Skin of body (tissue), 2 donors: ENCODE measurements around the gene CDH16. TPM values are rescaled to one million over a fixed set of nuclear protein-coding genes. Genes with fewer than 3 reads are reported as not detected.
"Not testable (repeated sequence)": the region's sequence is repeated elsewhere in the genome, so short reads cannot be mapped to it uniquely, and the experiment has no call there.

Experiments
- DNase-seq: peaks from one replicate; lab custom pipeline; 2025; lab: John Stamatoyannopoulos, UW
- total RNA-seq: library from RNA; depleted of rRNA; stranded (reverse); fragments of >200 nt; gene quantifications from one replicate; pipeline ENCODE4 v1.2.3, GENCODE V29; 2014

CDH16 gene
- total RNA-seq, 1 donor from 2014 or later: not detected

DNA sequence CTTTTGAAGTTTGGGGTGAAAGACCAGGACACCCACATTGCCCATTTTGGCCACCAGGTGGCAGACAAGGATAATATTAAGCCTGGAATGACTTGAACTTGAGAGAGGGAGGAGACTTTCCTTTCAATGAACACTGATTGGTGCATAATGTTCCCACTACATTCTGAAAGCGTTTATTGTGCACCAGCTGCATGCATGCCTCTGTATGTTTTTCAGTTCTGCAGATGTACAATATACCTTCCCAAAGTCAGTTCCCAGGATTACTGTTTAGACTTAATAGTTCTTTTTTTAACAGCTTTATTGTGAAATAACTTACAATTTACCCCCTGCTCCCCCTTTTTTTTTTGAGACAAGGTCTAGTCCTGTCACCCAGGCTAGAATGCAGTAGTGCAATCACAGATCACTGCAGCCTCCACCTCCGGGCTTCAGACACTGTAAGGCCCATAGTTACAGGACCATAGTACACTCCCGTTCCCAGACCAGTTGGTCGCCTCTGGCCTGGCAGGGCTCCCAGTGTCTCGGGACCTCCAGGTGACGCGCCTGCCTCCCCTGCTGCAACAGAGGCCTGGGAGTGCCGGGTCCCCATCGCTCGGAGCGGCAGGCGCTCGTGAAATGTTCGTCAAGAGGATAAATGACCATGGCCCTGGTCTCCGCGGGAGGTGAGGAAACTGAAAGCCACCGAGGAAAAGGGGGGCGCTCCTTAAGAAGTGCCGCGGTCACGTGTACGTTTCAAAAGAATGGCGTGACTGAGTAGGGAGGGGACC, 28.8 kb upstream of the CDH16 start:
- DNase-seq: peak; percentile 69

DNA sequence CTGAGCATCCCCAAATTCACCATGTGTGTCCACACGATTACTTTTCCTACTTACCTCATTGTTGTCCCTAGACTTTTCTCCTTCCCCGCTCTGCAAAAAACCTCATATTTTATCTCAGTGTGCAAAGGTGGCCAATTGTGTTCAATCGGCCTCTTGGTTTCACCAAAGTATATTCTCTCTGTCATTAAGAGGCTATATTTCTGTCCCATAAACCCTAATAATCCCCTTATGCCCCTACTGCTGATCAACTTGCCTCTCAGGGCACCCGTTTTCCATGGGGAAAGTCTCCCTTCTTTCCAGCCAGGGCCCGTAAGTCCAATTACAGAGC, 28.3 kb upstream of the CDH16 start:
- no peak for DNase-seq

DNA sequence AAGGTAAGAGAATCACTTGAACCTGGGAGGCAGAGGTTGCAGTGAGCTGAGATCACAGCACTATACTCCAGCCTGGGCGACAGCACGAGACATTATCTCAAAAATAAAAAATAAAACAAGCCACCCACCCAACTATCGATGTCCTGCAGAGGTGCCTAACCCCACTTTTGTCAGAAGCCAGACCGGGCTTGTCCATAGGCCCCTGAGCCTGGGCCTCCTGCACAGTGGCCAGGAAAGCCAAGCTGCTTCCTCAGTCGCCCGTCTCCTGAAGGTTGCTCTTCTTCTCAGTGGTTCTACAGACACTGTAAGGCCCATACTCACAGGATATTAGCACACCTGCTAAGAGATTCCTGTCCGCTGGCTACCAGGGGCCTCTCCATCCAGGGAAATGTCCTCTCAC, 27.9 kb upstream of the CDH16 start:
- no peak for DNase-seq

DNA sequence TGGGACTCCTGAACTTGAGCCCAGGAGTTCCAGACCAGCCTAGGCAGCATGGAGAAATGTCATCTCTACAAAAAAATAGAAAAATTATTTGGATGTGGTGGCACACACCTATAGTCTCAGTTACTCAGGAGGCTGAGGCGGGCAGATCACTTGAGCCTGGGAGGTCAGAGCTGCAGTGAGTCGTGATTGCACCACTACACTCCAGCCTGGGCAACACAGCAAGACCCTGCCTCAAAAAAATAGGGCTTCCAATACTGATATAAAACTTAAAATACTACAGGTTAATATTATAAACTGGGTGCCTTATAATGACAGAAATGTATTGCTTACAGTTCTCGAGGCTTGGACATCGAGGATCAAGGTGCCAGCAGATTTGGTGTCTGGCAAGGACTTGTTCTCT, 27.3 kb upstream of the CDH16 start:
- DNase-seq: no peak

DNA sequence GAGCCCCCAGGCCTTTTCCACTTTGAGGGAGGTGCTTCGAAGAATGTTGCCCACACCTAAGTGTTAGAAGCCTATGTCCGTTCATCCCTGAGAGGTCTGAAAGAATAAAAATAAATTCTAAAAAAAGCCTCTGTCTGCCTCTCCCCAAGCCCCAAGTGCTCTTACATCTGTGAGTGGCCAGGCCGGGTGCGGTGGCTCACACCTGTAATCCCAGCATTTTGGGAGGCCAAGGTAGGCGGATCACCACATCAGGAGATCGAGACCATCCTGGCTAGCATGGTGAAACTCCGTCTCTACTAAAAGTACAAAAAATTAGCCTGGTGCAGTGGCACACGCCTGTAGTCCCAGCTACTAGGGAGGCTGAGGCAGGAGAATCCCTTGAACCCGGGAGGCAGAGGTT, 26.3 kb upstream of the CDH16 start:
- not testable (repeated sequence) for DNase-seq

DNA sequence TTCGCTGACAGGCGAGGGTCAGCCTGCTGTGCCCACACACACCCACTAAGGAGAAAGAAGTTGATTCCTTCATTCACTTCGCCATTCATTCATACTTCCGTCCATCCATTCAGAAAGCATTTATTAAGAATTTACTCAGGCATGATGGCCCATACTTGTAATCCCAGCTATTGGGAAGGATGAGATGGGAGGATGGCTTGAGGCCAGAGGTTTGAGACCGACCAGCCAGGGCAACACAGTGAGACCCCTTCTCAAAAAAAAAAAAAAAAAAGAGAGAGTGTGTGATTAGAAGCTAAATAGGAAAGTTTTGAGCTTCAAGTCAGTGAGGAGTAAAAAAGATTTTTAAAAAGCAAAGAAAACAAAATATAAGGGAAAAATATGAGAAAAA, 25.4 kb upstream of the CDH16 start:
- DNase-seq: no peak

DNA sequence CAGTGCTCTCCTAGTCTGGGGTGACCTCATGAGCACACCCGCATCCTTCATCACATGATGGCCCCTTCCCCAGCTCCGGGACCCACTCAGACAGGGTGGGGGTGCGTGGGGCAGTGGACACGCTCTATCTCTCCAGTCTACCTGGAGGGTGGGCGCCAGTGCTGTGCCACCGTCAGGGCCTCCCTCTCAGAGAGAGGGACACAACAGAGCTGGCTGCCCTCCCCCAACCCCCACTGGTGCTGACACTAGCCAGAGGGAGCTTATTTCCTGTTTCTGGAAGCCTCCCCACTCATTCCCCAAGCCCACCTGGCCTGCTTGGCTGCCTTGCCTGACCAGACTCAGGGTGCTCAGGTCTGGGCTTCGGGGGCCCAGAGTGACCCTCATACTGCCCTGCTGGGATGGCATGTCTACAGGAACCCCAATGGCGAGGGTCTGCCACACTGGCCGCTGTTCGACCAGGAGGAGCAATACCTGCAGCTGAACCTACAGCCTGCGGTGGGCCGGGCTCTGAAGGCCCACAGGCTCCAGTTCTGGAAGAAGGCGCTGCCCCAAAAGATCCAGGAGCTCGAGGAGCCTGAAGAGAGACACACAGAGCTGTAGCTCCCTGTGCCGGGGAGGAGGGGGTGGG, 24.9 kb upstream of the CDH16 start:
- no peak for DNase-seq

DNA sequence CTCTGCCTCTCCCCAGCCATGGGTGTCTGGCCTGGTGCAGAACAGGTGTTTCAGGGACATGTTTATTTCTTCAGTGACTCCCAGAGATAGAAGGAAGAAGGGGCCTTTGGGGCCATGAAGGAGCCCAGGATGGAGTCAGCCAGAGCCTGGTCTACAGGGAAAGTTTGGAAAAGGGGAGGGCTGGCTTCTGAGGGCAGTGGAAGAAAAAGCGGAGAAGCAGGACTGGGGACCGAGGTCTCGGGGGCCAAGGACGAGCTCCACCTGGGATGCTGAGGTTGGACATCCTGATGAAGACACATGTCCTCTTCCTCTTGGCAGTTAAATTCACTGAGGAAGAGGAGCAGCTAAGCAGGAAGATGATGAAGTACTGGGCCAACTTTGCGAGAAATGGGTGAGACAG, 24.3 kb upstream of the CDH16 start:
- DNase-seq: no peak

DNA sequence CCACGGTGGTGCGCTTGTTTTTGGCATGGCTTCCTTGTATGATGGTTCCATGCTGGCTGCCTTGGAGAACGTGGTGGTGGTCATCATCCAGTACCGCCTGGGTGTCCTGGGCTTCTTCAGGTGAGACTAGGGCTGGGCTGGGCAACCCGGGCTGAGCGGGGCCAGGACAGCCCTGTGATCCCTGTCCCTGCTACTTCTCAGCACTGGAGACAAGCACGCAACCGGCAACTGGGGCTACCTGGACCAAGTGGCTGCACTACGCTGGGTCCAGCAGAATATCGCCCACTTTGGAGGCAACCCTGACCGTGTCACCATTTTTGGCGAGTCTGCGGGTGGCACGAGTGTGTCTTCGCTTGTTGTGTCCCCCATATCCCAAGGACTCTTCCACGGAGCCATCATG, 21.6 kb upstream of the CDH16 start:
- no peak for DNase-seq

DNA sequence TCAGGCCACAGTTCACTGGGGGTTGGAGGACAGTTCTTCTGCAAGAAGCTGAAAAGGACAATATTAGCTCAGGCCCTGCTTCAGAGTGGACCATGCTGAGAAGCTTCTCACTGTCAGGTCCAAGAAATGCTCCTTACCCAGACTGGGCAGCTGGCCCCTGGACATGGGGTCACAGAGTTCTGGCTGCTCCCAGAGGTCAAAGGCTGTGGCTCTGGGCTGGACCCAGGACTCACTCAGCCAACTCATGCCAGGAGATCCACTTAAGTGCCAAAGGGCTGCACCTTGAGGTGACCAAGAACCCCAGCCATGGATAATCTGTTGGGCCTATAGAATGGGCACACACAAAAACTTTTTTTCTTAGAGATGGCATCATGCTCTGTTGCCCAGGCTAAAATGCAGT, 20.7 kb upstream of the CDH16 start:
- DNase-seq: no peak

DNA sequence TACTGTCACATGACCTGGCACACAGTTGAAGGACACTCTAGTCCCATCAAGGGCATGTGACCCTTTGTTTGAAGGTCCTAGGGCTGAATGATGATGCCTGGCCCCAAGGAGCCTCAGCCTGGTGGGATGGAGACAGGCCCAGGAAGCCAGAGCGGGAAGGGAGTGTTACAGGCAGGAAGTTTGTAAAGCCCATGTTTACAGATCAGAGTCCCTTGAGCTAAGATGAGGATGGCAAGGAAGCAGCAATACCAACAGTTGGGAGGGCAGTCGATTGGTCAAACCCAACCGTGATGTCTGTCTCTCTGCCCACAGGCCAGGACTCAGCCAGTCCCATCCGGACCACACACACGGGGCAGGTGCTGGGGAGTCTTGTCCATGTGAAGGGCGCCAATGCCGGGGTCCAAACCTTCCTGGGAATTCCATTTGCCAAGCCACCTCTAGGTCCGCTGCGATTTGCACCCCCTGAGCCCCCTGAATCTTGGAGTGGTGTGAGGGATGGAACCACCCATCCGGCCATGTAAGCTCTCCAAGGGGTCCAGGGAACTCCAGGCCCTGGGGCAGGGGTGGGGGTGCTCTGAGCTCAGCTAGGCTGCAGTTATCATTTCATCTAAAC, 19.1 kb upstream of the CDH16 start:
- no peak for DNase-seq

DNA sequence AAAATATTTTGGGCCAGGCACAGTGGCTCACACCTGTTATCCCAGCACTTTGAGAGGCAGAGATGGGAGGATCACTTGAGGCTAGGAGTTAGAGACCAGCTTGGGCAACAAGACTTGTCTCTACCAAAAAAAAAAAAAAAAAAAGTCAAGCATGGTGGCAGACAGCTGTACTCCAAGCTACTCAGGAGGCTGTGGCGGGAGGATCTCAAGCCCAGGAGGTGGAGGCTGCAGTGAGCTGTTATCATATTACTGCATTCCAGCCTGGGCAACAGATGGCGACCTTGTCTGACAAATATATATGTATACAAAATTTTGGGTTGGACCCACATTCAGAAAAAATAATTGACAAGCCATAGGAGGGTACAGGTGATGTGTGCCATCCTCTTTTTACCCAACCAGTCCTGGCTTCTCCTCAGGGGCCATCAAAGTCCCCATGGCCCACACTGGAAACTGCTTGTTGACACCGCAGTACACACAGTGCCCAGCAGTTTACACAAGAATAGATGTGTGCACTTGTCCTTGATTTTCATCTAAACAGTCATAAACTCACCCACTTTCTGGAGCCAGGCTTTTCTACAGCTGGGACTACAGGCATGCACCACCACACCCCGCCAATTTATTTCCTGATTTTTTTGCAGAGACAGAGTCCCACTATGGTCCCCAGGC, 18.3 kb upstream of the CDH16 start:
- no peak for DNase-seq

DNA sequence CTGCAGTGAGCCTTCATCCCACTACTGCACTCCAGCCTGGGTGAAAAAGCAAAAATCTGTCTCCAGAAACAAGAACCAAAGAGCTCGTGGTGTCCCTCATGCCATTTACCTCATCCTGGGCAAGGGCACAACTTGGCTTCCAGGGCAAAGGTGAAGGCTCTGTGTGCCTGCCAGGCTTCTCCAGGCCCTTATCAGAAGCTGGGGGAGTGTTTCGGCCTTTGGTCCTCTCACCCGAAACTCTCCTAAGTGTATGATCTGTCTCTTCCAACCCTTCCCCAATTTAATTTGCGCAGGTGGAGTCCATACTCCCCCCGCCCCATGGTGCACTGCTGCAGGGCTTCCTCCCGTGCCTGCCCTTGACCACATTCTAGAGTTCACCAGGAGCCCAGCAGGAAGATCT, 17.8 kb upstream of the CDH16 start:
- no peak for DNase-seq

DNA sequence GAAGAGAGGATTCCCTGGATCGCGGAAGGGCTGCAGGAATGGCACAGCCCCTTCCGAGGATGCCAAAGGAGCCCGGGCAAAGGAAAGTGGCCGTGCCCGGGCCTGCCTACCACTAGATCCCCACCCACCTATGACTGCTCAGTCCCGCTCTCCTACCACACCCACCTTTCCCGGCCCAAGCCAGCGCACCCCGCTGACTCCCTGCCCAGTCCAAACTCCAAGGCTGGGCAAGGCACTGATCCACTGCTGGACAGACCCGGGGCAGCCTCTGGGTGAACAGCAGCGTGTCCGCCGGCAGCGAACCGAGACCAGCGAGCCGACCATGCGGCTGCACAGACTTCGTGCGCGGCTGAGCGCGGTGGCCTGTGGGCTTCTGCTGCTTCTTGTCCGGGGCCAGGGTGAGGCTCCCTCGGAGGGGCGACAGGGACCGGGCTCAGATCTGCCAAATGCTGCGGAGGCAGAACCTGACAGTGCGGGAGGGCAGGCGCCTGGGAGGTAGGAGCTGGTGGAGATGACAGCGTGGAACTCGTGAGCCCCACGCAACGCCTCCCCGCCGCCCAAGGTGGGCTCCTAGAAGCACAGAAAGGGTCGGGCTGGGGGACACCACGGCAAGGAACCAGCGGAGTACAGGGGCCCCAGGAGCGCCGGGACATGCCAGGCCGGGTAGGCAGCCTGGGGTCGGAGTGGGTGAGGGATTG, 16.8 kb upstream of the CDH16 start, which contains the start of gene CES2:
Gene CES2, plus strand, starts transcription at position 203 of the 698 bp plus-strand sequence. Its CDS starts 120 bp downstream, at position 323.
- DNase-seq: no peak

DNA sequence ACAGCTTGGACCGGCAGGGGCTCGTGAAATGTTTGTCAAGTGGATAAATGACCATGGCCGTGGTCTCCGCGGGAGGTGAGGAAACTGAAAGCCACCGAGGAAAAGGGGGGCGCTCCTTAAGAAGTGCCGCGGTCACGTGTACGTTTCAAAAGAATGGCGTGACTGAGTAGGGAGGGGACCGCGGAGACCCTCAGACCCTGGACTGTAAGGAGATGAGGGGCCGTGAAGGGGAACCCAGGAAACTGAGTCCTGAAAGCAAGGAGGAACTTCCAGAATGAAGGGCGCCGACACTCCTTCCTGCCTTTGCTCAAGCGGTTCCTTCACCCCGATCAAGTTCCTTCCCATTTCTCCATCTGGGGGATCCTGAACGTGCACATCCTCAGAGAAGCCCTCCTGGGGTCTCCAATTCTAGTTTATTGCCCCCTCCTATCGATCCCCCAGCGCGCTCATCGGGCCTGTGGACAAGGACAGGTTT, 16.2 kb upstream of the CDH16 start:
- not testable (repeated sequence) for DNase-seq

DNA sequence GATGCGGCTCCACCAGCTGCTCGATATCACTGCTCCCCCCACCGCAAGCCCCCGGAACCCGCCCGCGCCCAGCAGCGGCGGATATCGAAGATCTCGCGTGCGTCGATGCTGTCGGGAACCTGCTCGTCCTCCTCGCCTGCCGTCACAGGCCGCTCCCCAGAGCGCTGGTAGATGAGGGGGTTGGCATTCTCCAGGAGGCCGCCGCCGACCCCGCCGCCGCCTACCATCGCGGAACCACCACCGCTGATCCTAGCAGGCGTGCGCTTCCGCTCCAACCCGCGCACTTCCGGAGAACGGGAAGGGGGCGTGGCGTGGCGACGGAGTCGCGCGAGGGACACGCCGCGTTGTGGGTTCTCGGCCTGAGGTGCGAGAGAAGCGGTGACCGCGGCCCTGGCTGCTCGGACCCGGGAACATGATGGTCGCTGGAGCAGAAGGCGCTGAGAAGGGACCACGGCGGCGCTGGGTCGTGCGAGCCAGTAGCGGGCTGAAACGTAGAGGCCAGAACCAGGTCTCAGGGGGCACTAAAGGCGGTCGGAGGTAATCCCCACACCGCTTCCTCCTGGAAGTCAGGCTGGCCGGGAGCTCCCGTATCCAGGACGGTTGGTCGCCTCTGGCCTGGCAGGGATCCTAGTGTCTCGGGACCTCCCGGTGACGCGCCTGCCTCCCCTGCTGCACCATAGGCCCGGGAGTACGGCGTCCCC, 15.6 kb upstream of the CDH16 start, which contains the start of gene CIAO2B:
Gene CIAO2B, minus strand, starts transcription at position 265 of the 701 bp plus-strand sequence. Its CDS starts 38 bp downstream, at position 227.
- peak; percentile 78 for DNase-seq

DNA sequence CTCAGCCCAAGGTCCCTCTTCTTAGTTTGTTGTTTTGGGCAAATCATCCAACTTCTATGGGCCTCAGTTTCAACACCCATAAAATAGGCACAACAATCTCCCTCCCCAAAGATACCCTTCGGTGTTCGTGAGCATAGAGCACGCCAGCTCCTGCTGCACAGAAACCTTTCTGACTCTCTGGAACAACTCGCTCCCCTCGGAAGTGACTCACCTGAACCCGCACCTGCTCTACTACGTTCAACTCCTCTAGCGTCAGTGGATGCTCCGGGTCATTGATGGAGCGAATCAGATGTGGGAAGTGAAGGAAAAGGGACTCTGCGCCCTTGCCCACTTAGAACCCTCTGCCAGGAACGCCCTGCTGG, 15.1 kb upstream of the CDH16 start:
- no peak for DNase-seq

DNA sequence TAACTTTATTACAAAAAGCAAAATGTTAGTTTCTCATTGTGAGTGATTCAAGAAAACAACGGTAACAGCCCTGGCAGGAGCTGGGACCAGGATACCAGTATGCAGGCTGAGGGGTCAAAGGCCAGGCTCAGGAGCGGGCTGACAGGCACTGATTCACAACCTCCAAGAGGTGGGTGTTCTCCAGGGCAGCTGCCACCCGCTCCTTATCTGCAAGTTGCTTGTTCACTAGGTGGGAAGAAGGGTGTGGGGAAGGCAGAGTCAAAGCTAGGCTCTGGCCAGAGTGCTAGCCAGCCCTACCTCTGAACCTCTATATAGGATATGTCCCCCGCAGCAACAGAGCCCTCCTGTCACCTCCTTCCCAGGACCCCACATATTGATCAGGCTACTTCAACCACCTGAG, 13.4 kb upstream of the CDH16 start:
- no peak for DNase-seq

DNA sequence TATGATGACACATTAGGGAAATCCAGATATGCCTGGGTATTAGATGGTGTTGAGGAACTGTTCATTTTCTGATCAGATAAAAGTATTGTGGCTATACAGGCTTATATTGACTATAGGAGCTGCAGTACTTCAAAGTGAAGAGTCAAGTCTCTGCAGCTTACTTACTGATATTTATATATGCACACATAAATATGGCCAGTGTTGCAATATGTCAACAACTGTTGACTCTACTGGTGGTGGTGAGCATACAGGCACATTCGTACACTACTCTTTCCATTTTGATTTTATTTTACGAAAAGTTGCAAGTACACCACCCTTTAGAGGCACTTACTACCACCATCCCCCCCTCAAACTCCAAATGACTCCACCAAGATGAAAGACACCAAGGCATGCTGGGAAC, 13.0 kb upstream of the CDH16 start:
- no peak for DNase-seq

DNA sequence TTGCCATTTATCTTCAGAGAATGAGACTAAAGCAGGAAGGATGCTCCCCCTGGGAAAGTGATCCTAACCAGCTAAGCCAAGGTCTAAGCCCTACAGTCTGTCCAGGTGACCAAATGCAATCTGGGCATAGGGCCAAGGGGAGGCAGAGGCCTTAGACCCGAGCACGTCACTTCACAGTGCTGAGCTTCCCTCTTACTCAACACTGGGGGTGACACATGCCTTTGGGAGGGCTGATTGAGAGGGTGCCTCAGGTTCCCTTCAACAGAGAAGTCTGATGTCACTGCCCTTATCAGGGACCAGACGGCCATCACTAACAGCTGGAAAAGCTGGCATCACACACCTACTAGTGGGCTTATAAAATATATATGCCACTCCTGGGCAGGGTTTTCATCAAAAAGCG, 11.5 kb upstream of the CDH16 start:
- no peak for DNase-seq
